Fibroblast of skin of back (primary cell): ENCODE measurements around the gene BLVRB. TPM values are rescaled to one million over a fixed set of nuclear protein-coding genes. Genes with fewer than 3 reads are reported as not detected.
A peak's percentile ranks its signal among the peaks of the same experiment; 100 is the strongest.
"Not testable (repeated sequence)": the region's sequence is repeated elsewhere in the genome, so short reads cannot be mapped to it uniquely, and the experiment has no call there.

Experiments
- DNase-seq: peaks from one replicate; pipeline ENCODE4 v3.0.0-alpha.2; 2013
- polyA plus RNA-seq, 2 experiments: library from polyadenylated mRNA; unstranded; fragments of 120-200 nt; gene quantifications; one replicate each; pipeline ENCODE4 v1.2.1, GENCODE V29; 2013; ENCODE audit not compliant: insufficient read length in 2 of 2

Gene BLVRB
- polyA plus RNA-seq (2013, experiment 1 of 2; ENCODE audit: insufficient read length): 46.6 TPM
- polyA plus RNA-seq (2013, experiment 2 of 2; ENCODE audit: insufficient read length): 42.4 TPM

- peak; percentile 98 for DNase-seq
Observed at GRCh38 chr19:40465557-40466218, at the start of gene BLVRB. Gene BLVRB, minus strand, starts transcription at chr19:40465745. Its CDS starts 57 bp downstream, at chr19:40465688.

DNA sequence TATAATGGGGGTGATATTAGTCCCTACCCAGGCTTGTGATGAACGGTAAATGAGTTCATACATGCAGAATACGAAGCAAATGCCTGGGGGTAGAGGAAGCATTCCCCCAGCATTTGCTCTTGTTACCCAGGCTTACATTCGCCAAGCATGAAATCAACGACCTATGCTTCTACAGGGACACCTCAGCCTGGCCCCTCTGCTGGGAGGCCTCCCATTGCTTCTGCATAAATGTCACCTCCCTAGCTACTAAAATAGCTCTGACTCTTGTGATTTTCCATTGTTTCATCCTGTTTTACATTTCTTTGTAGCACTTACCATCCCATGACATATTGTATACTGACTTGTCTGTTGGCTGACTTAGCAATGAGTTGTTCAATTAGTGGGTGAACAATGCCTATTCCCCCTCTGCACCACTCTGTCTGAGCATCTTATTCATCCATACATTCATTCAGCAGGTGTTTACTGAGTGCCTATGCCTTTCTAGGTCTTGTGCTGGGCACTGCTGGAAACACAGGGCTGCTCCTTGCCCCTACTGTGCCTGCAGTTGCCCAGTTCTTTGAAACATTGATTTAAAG is 48.3 kb upstream of the BLVRB start:
- no peak for DNase-seq

DNA sequence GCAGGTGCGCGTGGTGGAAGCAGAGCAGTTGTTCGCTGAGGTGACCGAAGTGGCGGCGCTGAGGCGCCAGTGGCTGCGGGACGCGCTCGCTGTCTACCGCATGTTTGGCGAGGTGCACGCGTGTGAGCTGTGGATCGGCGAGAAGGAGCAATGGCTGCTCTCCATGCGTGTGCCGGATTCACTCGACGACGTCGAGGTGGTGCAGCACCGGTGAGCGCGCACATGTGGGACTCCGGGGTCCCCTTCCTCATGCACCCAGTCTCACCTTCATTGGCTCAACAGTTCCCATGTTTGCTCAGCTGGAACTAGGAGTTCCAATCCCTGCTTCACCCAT is 47.8 kb upstream of the BLVRB start:
- DNase-seq: no peak

GRCh38 chr19:40512473-40513344 is 47.2 kb upstream of the BLVRB start:
- DNase-seq: no peak

DNA sequence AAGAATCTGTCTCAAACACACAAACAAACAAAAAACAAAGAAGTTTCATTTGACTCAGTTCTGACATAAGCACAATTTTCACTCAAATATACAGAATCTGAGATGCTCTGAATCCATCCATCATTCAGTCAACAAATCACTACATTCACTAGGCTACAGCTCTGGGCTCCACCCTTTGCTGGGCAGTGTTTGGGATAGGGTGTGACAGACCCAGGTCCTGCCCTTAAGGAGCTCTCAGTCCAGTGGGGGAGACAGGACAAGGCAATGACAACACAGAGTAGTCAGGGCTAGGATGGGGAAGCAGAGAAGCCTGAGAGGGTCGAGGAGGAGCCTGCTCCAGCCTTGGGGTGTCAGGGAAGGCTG is 46.5 kb upstream of the BLVRB start:
- no peak for DNase-seq

GRCh38 chr19:40511487-40511886 is 45.9 kb upstream of the BLVRB start:
- no peak for DNase-seq

DNA sequence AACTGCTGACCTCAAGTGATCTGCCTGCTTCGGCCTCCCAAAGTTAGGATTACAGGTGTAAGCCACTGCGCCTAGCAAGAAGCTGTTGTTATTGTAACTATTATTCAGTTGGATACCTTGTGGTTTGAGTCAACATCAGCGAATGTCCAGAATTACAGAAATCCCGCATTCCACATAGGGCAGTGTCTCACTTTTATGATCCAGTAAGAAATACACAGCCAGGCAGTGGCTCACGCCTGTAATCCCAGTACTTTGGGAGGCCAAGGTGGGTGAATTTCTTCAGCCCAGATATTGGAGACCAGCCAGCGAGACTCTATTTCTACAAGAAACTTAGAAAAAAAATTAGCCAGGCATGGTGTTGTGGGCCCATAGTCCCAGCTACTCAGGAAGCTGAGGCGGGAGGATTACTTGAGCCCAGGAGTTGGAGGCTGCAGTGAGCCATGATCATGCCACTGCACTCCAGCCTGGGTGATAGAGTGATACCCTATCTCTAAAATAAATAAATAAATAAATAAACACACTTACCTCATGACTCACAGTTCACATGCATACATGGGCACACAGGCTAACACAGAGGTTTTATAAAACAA is 45.1 kb upstream of the BLVRB start:
- no peak for DNase-seq

- DNase-seq: no peak
Observed at GRCh38 chr19:40508739-40509260, 43.3 kb upstream of the BLVRB start.

GRCh38 chr19:40507892-40508291 is 42.3 kb upstream of the BLVRB start:
- no peak for DNase-seq

- no peak for DNase-seq
Observed at GRCh38 chr19:40506099-40506498, 40.6 kb upstream of the BLVRB start.

- DNase-seq: no peak
Observed at GRCh38 chr19:40503320-40503695, 37.8 kb upstream of the BLVRB start.

DNA sequence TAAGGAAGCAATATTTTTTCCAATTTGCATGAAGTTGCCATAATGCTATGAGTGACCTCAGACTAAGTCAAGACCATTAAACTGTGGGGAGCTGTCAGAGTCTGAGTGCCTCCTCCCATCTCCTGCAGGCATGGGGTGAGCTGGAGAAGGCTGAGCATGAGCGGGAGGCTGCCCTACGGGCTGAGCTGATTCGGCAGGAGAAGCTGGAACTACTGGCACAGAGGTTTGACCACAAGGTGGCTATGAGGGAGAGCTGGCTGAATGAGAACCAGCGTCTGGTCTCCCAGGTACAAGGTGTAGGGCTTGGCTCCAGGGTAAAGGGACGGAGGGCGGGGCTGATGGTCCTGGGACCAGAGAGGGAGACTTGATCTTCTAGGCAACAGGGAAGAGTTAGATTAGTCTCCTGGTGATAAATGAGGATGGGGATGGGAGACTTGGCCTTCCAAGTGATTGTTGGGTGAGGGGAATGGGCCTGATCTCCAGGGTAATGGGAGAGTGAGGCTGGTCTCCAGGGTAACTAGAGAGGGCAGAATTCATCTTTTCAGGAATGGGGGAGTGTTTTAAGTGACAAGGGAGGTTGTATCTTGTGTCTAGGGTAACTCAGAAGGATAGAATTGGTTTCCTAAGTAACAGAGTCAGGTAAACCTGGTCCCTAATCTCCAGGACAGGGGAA is 37.2 kb upstream of the BLVRB start:
- DNase-seq: no peak

DNA sequence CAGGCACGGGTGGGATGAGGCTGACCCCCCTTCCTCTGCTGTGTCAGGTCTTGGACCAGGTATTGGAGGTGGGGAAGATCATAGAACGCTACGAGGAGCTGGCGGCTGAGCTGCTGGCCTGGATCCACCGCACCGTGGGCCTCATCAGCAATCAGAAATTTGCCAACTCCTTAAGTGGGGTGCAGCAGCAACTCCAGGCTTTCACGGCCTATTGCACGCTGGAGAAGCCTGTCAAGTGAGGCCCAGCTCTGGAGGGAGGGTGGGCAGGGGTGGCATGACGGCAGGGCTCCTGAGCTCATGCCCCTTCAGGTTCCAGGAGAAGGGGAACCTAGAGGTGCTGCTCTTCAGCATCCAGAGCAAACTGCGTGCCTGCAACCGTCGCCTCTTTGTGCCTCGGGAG is 36.5 kb upstream of the BLVRB start:
- DNase-seq: no peak

DNA sequence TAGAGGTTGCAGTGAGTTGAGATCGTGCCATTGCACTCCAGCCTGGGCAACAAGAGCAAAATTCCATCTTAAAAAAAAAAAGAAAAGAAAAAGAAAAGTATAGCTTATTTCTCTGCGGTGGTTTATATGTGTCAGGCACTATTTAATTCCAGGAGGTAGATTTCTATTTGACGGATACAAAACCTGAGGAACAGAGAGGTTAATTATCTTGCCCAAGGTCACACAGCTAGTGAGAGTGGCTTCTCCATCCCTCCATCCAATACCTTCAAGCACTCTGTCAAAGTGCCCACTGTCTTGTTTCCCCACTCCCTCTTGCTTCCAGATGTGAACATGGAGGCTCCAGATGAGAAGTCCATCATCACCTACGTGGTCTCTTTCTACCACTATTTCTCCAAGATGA is 36.1 kb upstream of the BLVRB start:
- no peak for DNase-seq

DNA sequence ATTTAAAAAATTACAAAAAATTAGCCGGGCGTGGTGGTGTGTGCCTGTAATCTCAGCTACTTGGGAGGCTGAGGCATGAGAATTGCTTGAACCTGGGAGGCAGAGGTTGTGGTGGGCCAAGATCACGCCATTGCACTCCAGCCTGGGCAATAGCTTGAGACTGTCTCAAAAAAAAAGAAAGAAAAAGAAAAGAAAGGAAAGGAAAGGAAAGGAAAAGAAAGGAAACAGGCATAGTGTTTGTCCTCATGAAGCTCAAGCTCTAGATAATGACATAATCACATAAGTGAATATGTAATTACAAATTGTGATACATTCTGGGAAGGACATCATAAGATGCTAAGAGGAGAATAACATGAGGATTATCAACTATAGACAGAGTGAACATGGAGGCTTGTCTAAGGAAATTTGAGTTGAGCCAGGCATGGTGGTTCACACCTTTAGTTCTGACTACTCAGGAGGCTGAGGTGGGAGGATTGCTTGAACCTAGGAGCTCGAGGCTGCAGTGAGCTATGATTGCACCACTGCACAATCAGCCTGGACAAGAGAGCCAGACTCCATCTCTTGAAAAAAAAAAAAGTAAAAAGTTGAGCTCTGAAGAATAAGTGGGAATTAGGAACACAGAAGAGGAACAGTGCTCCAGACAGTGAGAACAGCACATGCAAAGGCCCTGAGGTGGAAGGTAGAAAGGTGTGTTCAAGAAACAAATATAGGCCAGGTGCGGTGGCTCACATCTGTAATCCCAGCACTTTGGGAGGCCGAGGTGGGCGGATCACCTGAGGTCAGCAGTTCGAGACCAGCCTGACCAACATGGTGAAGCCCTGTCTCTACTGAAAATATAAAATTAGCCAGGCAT is 35.4 kb upstream of the BLVRB start:
- not testable (repeated sequence) for DNase-seq

DNA sequence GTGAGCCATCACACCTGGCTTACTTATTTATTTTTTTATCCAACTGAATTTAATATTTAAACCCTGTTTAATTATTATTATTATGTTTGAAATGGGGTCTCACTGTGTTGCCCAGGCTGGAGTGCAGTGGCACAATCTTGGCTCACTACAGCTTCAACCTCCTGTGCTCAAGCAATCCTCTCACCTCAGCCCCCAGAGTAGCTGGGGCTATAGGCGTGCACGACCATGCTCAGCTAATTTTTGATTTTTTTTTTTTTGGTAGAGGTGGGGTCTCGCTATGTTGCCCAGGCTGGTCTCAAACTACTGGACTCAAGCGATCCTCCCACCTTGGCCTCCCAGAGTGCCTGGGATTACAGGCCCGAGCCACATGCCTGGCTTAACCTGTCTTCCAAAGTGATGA is 33.8 kb upstream of the BLVRB start:
- DNase-seq: no peak

- no peak for DNase-seq
Observed at GRCh38 chr19:40497214-40497613, 31.7 kb upstream of the BLVRB start.

- DNase-seq: no peak
Observed at GRCh38 chr19:40494191-40494838, 28.8 kb upstream of the BLVRB start.

DNA sequence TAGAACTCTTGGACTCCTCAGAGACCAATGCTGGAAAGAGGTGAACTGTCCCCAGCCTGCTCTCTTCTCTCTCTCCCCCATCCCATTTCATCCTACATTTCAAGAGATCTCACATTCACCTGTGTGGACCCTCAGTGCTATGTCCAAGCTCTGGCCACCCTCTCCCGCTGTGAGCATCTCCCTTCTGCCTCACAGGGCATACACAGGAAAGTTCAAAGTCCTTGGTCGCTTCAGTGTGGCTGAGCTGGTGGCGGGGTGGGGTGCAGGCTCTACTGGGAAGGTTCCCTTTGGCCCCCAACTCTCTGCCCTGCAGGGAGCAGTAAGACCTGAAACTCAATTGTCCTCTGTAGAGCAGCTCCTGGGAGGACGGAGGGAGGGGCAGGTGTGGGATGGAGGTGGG is 28.2 kb upstream of the BLVRB start:
- DNase-seq: no peak

DNA sequence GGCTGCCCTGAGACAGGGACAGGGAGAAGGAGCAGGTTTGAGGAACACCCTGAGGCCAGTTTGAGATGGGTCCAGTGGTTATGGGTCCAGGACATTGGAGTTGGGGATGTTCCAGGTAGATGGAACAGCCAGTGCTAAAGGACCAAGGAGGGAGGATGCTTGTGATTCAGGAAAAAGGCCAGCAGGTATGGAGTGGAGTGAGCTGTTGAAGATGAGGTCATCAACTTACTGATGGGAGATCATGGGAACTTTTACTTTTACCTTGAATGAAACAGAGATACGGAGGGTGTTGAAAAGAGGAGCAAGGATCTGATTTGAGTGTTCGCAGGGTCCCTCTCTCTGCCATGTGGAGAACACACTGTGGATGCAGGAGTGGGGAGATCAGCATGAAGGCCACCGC is 26.7 kb upstream of the BLVRB start:
- no peak for DNase-seq

DNA sequence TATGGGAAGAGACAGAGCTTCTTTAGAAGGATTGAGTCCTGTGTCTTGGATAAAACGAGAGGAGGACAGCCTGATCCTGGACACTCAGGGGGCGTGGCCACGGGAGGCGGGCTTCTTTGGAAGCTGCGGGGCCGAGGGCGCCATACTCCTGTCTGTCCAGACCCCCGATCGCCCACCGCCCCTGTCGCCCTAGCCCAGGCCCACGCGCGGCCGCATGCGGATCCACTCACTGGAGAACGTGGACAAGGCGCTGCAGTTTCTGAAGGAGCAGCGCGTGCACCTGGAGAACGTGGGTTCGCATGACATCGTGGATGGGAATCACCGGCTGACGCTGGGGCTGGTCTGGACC is 24.3 kb upstream of the BLVRB start:
- DNase-seq: no peak
